GM21360 (cell line): ENCODE results near the gene ETV6.

Experiments
- ATAC-seq: cut with Tn5 transposase; IDR thresholded peaks from one replicate; pipeline ENCODE4 v1.9.1; 2021; ENCODE audit warnings: mild to moderate bottlenecking, moderate library complexity; ENCODE audit not compliant: unreplicated experiment

Gene ETV6

GRCh38 chr12:11877102-11877826, 227.8 kb downstream of the ETV6 start:
- no peak for ATAC-seq

GRCh38 chr12:11877869-11878780, 228.7 kb downstream of the ETV6 start:
- ATAC-seq = no peak

GRCh38 chr12:11879306-11879705, 229.8 kb downstream of the ETV6 start:
- ATAC-seq = no peak

- no peak for ATAC-seq
These were observed 230.9 kb downstream of the ETV6 start for GRCh38 chr12:11880381-11880780.

- no peak for ATAC-seq
These were observed 232.4 kb downstream of the ETV6 start for GRCh38 chr12:11881835-11882234.

- no peak for ATAC-seq
These were observed 233.0 kb downstream of the ETV6 start for GRCh38 chr12:11882301-11883019.

- no peak for ATAC-seq
These were observed 234.6 kb downstream of the ETV6 start for GRCh38 chr12:11884116-11884515.

- ATAC-seq = no peak
These were observed 235.2 kb downstream of the ETV6 start for GRCh38 chr12:11884706-11885105.

- no peak for ATAC-seq
These were observed 236.0 kb downstream of the ETV6 start for GRCh38 chr12:11885261-11886038.

GRCh38 chr12:11886339-11886738, 236.9 kb downstream of the ETV6 start:
- ATAC-seq = no peak

- no peak for ATAC-seq
These were observed 238.6 kb downstream of the ETV6 start for GRCh38 chr12:11888029-11888428.

- ATAC-seq = no peak
These were observed 241.9 kb downstream of the ETV6 start for GRCh38 chr12:11891346-11891745.

- ATAC-seq = no peak
These were observed 242.4 kb downstream of the ETV6 start for GRCh38 chr12:11891754-11892386.

- no peak for ATAC-seq
These were observed 244.5 kb downstream of the ETV6 start for GRCh38 chr12:11893998-11894397.

GRCh38 chr12:11894890-11895289, 245.4 kb downstream of the ETV6 start:
- no peak for ATAC-seq

- no peak for ATAC-seq
These were observed 246.1 kb downstream of the ETV6 start for GRCh38 chr12:11895421-11896078.

GRCh38 chr12:11896417-11896929, 247.0 kb downstream of the ETV6 start:
- no peak for ATAC-seq

GRCh38 chr12:11897923-11898322, 248.4 kb downstream of the ETV6 start:
- no peak for ATAC-seq

GRCh38 chr12:11901701-11902524, 252.4 kb downstream of the ETV6 start:
- no peak for ATAC-seq
